Prostate gland (tissue), 2 donors: Measurements from ENCODE around the gene MBP. TPM values are rescaled to one million over a fixed set of nuclear protein-coding genes. Genes with fewer than 3 reads are reported as not detected.

ENCODE experiments used
- DNase-seq: peaks from one replicate; pipeline ENCODE4 v3.0.0-alpha.2; 2019; ENCODE audit warnings: low spot score
- H3K27ac ChIP-seq, 2 donors: fragments of 200-600 bp; sonication (generic); 2 replicates each; pipeline ENCODE4 v1.5.1; 2017 to 2019
- H3K27me3 ChIP-seq: fragments of 200-600 bp; sonication (generic); replicated peaks from 2 replicates; pipeline ENCODE4 v1.5.1; 2019; ENCODE audit not compliant: insufficient read depth
- H3K36me3 ChIP-seq, 2 donors: fragments of 200-600 bp; sonication (generic); 1 replicate in 1 of 2; 2 replicates in 1 of 2; pipeline versions ENCODE4 v1.5.1 to v1.8.1; 2017 to 2019
- H3K4me1 ChIP-seq: fragments of 200-600 bp; sonication (generic); replicated peaks from 2 replicates; pipeline ENCODE4 v1.5.1; 2019
- H3K4me3 ChIP-seq, 2 donors: fragments of 200-600 bp; sonication (generic); 2 replicates each; pipeline ENCODE4 v1.5.1; 2017 to 2019
- H3K9me3 ChIP-seq: fragments of 200-600 bp; sonication (generic); 2 replicates; pipeline ENCODE4 v1.5.1; 2017
- POLR2A ChIP-seq: fragments of 450-650 bp; IDR thresholded peaks from one replicate; pipeline ENCODE4 v1.6.1; 2016; ENCODE audit warnings: antibody characterized with exemption, mild to moderate bottlenecking
- POLR2AphosphoS5 ChIP-seq: sonication (generic); formaldehyde crosslinking; IDR thresholded peaks from one replicate; pipeline ENCODE4 v1.6.1; 2017; ENCODE audit warnings: antibody characterized with exemption
- WGBS: methylation state at CpG from one replicate; pipeline ENCODE4 v1.1.5; 2018; 5-methylcytosine and 5-hydroxymethylcytosine counted together
- intact Hi-C: fragments of 100-400 bp; cut with DNase I; formaldehyde crosslinking; loops from one replicate; pipeline ENCODE4 v1.14.2; 2022
- total RNA-seq, 2 donors: library from RNA; depleted of rRNA; stranded (reverse); fragments of >200 nt; gene quantifications; one replicate each; pipeline ENCODE4 v1.1.0, GENCODE V29; 2016
- TF ChIP-seq, protein P1 (sequence below), 4 experiments: fragments of 200-600 bp in 2 of 4; fragments of 450-650 bp in 2 of 4; sonication (generic) in 2 of 4; IDR thresholded peaks; 1 replicate in 3 of 4; 2 replicates in 1 of 4; pipeline ENCODE4 v1.5.1; 2016 to 2019; ENCODE audit warnings: antibody characterized with exemption in 4 of 4, mild to moderate bottlenecking in 2 of 4, moderate library complexity in 2 of 4

Gene MBP
- total RNA-seq, 2 donors from 2014 or later, result 19.8 to 43.5 TPM

DNA sequence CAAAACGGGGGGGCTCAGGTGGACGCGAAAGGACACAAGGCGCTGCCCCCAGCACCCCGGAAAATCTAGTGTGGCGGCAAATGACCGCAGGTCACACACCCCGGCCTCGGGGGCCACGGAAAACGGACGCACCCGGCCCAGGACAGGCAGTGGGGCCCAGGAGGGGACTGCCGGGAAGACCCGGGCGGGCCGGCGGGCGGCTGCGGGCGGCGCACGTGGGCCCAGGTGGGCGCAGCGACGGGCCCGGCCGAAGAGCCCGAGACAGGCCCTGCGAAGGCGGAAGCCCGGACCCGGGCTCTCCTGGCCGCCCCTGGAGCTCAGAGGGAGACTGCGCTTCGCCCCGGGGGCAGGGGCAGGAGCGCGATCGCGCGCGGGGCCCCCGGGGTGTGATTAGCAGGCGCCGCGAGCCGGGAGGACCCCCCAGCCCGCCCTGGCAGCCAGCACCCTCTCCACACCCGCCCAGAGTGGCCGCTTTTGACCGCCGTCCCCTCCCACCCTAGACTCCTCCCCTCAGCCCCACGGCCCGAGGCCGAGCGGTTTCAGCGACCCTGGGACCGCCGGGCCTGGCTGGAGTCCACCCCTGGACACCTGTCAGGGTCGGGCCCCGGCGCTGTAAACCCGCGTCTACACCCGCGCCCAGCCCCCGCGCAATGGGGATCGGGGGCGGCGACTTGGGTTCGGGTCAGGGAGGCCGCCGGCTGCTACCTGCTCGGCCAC is 773 bp downstream of the MBP start:
- DNase-seq, result peak; percentile 51
- no peaks in the 10 kb centered on the region for H3K4me1 ChIP-seq
- H3K36me3 ChIP-seq, result no peaks in the 10 kb centered on the region
- intact Hi-C loops, result loop anchor here (5.0 kb wide), 1 partner anchor 80 kb away; no protein-coding TSS in a partner anchor
- H3K27ac ChIP-seq, result peak overlapping the region; percentile 88 to 92
- H3K4me3 ChIP-seq, result peak overlapping the region; percentile 82 to 84
- no peaks in the 10 kb centered on the region for H3K9me3 ChIP-seq
- TF ChIP-seq POLR2AphosphoS5, result no peak
- TF ChIP-seq POLR2A, result peak; percentile 70
- WGBS, result under 1% methylated on average over 45 of the region's 76 CpGs
- no peaks in the 10 kb centered on the region for H3K27me3 ChIP-seq

DNA sequence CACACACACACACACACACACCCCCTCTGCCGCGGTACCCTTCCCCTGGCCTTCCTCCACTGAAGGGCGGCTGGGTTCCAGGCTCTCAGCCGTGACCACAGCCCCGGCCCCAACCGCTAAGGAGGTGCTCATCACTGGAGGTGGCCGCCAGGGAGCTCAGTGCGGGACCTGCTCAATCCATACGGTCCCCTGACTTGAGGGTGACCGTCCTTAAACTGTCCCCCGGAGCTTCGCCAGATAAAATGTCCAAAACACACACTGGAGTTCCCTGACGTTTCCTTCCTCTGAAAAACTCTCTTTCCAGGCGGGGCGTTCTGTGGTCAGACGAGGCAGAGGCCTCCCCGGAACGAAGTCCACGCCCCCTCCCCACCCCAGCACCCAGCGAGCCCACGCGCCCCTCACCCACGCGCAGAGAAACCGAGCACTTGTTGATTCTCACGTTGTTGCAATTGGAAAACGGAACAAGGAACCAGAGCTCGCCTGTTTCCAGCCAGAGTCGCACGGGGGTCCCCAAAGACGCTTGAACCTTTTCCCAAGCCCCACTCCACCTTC is 1.4 kb downstream of the MBP start:
- no peaks in the 10 kb centered on the region for H3K27me3 ChIP-seq
- peak overlapping the region; percentile 82 to 84 for H3K4me3 ChIP-seq
- TF ChIP-seq POLR2A, result peak; percentile 12
- TF ChIP-seq, protein P1, sequence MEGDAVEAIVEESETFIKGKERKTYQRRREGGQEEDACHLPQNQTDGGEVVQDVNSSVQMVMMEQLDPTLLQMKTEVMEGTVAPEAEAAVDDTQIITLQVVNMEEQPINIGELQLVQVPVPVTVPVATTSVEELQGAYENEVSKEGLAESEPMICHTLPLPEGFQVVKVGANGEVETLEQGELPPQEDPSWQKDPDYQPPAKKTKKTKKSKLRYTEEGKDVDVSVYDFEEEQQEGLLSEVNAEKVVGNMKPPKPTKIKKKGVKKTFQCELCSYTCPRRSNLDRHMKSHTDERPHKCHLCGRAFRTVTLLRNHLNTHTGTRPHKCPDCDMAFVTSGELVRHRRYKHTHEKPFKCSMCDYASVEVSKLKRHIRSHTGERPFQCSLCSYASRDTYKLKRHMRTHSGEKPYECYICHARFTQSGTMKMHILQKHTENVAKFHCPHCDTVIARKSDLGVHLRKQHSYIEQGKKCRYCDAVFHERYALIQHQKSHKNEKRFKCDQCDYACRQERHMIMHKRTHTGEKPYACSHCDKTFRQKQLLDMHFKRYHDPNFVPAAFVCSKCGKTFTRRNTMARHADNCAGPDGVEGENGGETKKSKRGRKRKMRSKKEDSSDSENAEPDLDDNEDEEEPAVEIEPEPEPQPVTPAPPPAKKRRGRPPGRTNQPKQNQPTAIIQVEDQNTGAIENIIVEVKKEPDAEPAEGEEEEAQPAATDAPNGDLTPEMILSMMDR (IDR thresholded peaks at IDR 0.05), result no peak
- H3K9me3 ChIP-seq, result no peaks in the 10 kb centered on the region
- no peak for DNase-seq
- intact Hi-C loops, result loop anchor here (5.0 kb wide), 1 partner anchor 81 kb away; no protein-coding TSS in a partner anchor
- H3K27ac ChIP-seq, result peak overlapping the region; percentile 88 to 92
- H3K36me3 ChIP-seq, result no peaks in the 10 kb centered on the region
- WGBS, result 9% methylated on average over 31 of the region's 31 CpGs
- no peaks in the 10 kb centered on the region for H3K4me1 ChIP-seq

DNA sequence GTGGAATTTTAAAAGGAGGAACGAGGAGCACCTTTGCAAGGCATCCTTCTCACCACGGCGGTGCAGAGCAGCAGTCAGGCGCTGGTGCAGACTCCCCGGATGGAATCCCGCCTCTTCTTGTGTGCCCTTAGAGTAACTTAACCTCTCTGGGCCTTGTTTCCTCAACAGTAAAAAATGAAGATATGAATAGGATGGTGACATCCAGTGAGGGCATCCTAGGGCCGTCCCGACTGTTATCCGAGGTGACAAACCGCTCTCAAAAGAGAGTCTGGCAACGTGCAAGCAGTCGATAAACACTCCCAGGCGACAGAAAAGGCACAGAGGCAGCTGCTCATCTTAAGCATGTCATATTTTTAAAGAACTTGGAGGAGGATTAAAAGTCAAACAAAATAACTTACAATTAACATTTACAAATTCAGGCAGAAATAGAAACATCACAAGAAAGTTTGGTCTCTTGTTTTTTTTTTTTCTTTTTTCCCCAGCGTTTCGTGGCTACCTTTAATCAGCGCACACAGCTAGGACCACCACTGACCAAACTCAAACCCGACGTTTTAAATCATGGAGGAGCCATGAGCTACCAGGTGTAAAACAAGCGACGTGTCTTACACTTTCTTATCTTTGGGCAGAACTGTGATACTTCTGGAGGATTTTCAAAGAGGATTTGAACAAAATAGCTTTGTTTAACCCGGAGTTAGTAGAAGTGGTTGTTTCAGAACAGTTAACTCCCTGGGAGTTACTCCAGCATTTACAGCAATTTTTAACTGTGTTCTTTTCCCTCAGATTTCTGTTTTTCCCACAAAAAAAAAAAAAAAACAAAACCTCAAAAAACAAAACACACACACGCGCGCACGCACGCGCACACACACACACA is 2.1 kb downstream of the MBP start:
- H3K9me3 ChIP-seq, result no peaks in the 10 kb centered on the region
- no peak for TF ChIP-seq POLR2AphosphoS5
- TF ChIP-seq POLR2A, result no peak
- TF ChIP-seq, protein P1 (IDR thresholded peaks at IDR 0.05), result no peak
- DNase-seq, result no peak
- 74% methylated on average over 27 of the region's 27 CpGs for WGBS
- intact Hi-C loops, result loop anchor here (5.0 kb wide), 1 partner anchor 82 kb away; no protein-coding TSS in a partner anchor
- no peak overlapping the region for H3K27ac ChIP-seq
- peak overlapping the region; percentile 82 to 84 for H3K4me3 ChIP-seq
- H3K36me3 ChIP-seq, result no peaks in the 10 kb centered on the region
- H3K4me1 ChIP-seq, result no peaks in the 10 kb centered on the region
- H3K27me3 ChIP-seq, result no peaks in the 10 kb centered on the region

DNA sequence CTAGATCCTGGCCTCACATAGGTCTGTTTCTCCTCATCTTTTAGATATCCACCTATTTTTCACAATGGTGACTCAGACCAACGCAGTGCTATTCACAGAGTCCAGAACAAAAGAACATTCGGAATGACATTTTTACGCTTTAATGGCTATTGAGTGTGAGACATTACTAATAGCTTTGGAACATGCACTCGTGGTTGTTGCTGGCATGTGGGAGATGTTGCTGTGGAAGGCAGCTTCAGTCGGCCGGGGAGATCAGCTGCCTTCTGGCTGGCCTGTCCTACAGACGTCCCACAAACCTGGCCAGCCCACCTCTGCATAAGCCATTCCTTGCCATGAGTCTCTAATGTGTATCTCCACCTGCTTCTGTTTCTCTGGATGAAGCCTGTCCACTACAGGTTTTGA is 3.4 kb downstream of the MBP start:
- DNase-seq, result no peak
- Histone ChIP-seq H3K4me1 (no peaks in the 10 kb centered on the region), H3K36me3 (no peaks in the 10 kb centered on the region), H3K27ac (peak overlapping the region in 1 of 2 donors; percentile 68), H3K9me3 (no peaks in the 10 kb centered on the region), H3K4me3 (no peak overlapping the region), H3K27me3 (no peaks in the 10 kb centered on the region)
- intact Hi-C loops, result no loop called here
- TF ChIP-seq, protein P1 (IDR thresholded peaks at IDR 0.05), result no peak
- TF ChIP-seq POLR2AphosphoS5 (no peak), POLR2A (no peak)
- WGBS, result 61% methylated on average over 7 of the region's 7 CpGs
